ENCODE measurements around the gene YJEFN3.

Gene YJEFN3

DNA sequence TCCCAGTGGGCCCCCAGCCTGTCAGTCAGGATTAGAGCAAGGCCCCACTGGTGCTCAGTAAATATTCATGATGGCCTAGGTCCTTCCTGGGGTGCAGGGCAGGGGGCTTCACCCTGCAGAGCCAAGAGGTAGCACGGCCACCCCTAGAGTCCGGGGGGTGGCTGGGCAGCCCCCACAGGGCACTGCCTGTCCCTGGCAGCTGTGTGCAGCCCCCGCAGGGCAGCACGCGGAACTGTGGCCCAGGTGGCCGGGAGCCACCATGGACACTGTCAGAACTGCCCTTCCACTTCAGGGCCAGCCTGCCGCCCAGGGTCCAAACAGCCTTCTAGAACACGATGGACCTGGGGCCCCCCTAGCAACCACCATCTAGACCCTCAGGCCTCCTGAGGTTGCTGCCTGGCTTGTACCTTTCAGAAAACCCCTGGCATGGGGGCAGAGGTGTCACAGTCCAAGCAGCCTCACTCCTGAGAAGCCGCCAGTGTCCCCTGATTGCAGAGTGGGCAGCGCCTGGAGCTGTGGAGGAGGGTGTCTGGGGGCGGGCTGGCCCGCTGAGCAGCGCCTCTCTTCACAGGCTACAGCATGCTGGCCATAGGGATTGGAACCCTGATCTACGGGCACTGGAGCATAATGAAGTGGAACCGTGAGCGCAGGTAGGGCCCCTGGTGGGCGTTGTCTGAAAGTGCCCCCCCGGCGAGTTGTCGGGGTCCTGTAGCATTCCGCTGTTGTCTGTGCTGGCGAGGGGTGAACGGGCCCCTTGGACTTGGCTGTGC is 2.9 kb upstream of the YJEFN3 start:
- H3K4me3 ChIP-seq (ENCODE audit: low read depth, low read length) = no peak overlapping the region
- 0 out of 2 replicates have a peak, but pooled peaks have one; percentile 2 for TF ChIP-seq CTCF (IDR thresholded peaks at IDR 0.05; ENCODE audit: borderline replicate concordance, insufficient read depth, low read depth, low read length)

GRCh38 chr19:19526581-19527370 is 1.9 kb upstream of the YJEFN3 start:
- no peak for TF ChIP-seq CTCF (IDR thresholded peaks at IDR 0.05; ENCODE audit: borderline replicate concordance, insufficient read depth, low read depth, low read length)

GRCh38 chr19:19527371-19527656 is 1.4 kb upstream of the YJEFN3 start:
- H3K4me3 ChIP-seq (ENCODE audit: low read depth, low read length) = no peak overlapping the region
- TF ChIP-seq CTCF (IDR thresholded peaks at IDR 0.05; ENCODE audit: borderline replicate concordance, insufficient read depth, low read depth, low read length) = no peak

More at GRCh38 chr19:19526581-19527370, 1.9 kb upstream of the YJEFN3 start:
- H3K4me3 ChIP-seq (ENCODE audit: low read depth, low read length) = no peak overlapping the region

DNA sequence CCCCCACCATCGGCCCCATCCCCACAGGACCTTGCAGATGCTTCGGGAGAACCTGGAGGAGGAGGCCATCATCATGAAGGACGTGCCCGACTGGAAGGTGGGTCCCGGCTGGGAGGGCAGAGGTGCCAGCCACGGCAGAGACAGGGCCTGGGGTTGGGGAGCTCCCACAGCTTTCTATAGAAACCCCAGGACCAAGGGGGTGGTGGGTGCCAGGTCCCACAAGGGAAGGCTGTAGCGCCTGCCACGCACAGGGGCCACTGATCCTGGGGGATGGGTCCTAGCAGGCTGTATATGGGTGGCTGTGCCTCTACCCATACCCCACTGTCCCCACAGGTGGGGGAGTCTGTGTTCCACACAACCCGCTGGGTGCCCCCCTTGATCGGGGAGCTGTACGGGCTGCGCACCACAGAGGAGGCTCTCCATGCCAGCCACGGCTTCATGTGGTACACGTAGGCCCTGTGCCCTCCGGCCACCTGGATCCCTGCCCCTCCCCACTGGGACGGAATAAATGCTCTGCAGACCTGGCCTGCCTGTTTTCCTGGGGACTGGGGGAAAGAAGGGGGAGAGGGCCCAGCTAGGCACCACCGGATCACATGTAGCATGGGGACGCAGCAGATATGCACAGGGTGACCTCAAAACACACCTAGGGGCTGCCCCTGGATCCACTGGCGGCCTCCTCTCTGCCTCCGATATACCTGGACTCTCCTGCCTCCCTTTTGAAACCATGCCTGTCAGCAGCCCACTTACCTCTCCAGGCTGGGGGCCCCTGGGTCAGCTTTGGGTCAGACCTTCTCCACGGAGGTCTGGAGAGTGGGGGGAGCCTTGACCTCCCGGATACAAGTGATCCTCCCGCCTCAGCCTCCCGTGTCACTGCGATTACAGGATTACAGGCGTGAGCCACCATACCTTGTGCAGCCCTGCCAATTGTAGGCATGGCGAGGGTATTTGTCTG is 761 bp upstream of the YJEFN3 start:
- H3K4me3 ChIP-seq (ENCODE audit: low read depth, low read length) = no peak overlapping the region

GRCh38 chr19:19529783-19530422 is 1.2 kb downstream of the YJEFN3 start:
- H3K4me3 ChIP-seq (ENCODE audit: low read depth, low read length) = no peak overlapping the region
- no peak for TF ChIP-seq CTCF (IDR thresholded peaks at IDR 0.05; ENCODE audit: borderline replicate concordance, insufficient read depth, low read depth, low read length)

More for the DNA sequence above, 761 bp upstream of the YJEFN3 start:
- no peak for TF ChIP-seq CTCF (IDR thresholded peaks at IDR 0.05; ENCODE audit: borderline replicate concordance, insufficient read depth, low read depth, low read length)

DNA sequence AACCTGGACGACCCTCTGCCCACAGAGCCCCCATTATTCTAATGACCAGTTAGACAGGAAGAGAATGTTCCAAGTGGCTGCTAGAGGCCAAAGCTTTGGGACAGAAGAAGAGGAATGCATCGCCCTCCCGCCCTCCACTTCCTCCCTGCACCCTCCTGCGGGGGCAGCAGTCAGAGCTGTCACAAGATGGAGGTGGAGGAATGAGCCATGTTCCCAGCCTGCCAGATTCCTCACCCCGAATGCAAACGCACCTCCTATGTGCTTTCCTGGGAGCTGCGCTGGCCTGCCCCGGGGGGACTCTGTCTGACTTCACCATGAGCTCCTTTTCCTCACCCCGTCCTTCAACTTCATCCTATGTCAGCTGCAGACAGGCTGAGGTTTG is 1.7 kb downstream of the YJEFN3 start:
- H3K4me3 ChIP-seq (ENCODE audit: low read depth, low read length) = no peak overlapping the region
- TF ChIP-seq CTCF (IDR thresholded peaks at IDR 0.05; ENCODE audit: borderline replicate concordance, insufficient read depth, low read depth, low read length) = no peak

All from GM12875 (cell line).